Liver (tissue), 9 donors: ENCODE measurements around the gene MALRD1. TPM values are rescaled to one million over a fixed set of nuclear protein-coding genes. Genes with fewer than 3 reads are reported as not detected.

Experiments
- DNase-seq: peaks from one replicate; pipeline ENCODE4 v3.0.0-alpha.2; 2017; ENCODE audit warnings: low spot score
- H3K27ac ChIP-seq, 2 donors: one replicate each; pipeline ENCODE4 v1.7.0; 2013; ENCODE audit warnings: inconsistent platforms in 2 of 2, low read length in 2 of 2, control low read depth in 1 of 2, low read depth in 1 of 2, mild to moderate bottlenecking in 1 of 2
- H3K27me3 ChIP-seq, 4 donors: one replicate each; pipeline versions ENCODE4 v1.6.1 to v1.7.0; 2013; ENCODE audit warnings: low read length in 3 of 4, inconsistent platforms in 1 of 4, mild to moderate bottlenecking in 1 of 4, moderate library complexity in 1 of 4; ENCODE audit not compliant: control insufficient read depth in 4 of 4, insufficient read depth in 4 of 4
- H3K36me3 ChIP-seq, 4 donors: one replicate each; pipeline versions ENCODE4 v1.6.1 to v1.7.0; 2013; ENCODE audit warnings: low read length in 3 of 4, mild to moderate bottlenecking in 3 of 4, low read depth in 1 of 4, moderate library complexity in 1 of 4; ENCODE audit not compliant: control insufficient read depth in 4 of 4, insufficient read depth in 3 of 4
- H3K4me1 ChIP-seq, 4 donors: one replicate each; pipeline versions ENCODE4 v1.6.1 to v1.7.0; 2013; ENCODE audit warnings: low read length in 3 of 4, mild to moderate bottlenecking in 3 of 4, moderate library complexity in 1 of 4; ENCODE audit not compliant: control insufficient read depth in 4 of 4, insufficient read depth in 4 of 4
- H3K4me3 ChIP-seq, 3 donors: one replicate each; pipeline versions ENCODE4 v1.6.1 to v1.7.0; 2013; ENCODE audit warnings: low read length in 3 of 3, control low read depth in 1 of 3, low read depth in 1 of 3, mild to moderate bottlenecking in 1 of 3
- H3K9ac ChIP-seq, 2 donors: one replicate each; pipeline ENCODE4 v1.7.0; 2013; ENCODE audit warnings: low read length in 2 of 2, mild to moderate bottlenecking in 2 of 2, moderate library complexity in 2 of 2, control low read depth in 1 of 2, low read depth in 1 of 2
- H3K9me3 ChIP-seq, 4 donors: one replicate each; pipeline versions ENCODE4 v1.6.1 to v1.7.0; 2013; ENCODE audit warnings: low read length in 3 of 4; ENCODE audit not compliant: control insufficient read depth in 4 of 4
- GABPA ChIP-seq, 2 donors: IDR thresholded peaks in 1 of 2; conservative IDR thresholded peaks in 1 of 2; 2 replicates each; pipeline ENCODE4 v1.6.1; 2016; ENCODE audit warnings: antibody characterized with exemption in 2 of 2, mild to moderate bottlenecking in 1 of 2, moderate library complexity in 1 of 2
- HNF4G ChIP-seq: IDR thresholded peaks from 2 replicates; pipeline ENCODE4 v1.6.1; 2016; ENCODE audit warnings: antibody characterized with exemption
- NR2F2 ChIP-seq: IDR thresholded peaks from 2 replicates; pipeline ENCODE4 v1.6.1; 2016; ENCODE audit warnings: antibody characterized with exemption
- RAD21 ChIP-seq, 2 donors: IDR thresholded peaks; 2 replicates each; pipeline ENCODE4 v1.6.1; 2016; ENCODE audit warnings: antibody characterized with exemption in 2 of 2, mild to moderate bottlenecking in 2 of 2
- RXRA ChIP-seq, 2 donors: IDR thresholded peaks; 2 replicates each; pipeline ENCODE4 v1.6.1; 2017 to 2018; ENCODE audit warnings: antibody characterized with exemption in 2 of 2, mild to moderate bottlenecking in 1 of 2
- SP1 ChIP-seq: IDR thresholded peaks from 2 replicates; pipeline ENCODE4 v1.6.1; 2018; ENCODE audit warnings: antibody characterized with exemption, mild to moderate bottlenecking
- YY1 ChIP-seq: IDR thresholded peaks from 2 replicates; pipeline ENCODE4 v1.6.1; 2016; ENCODE audit warnings: antibody characterized with exemption, mild to moderate bottlenecking
- WGBS: extraction: QIAGEN DNeasy Blood & Tissue Kit; methylation state at CpG from one replicate; pipeline ENCODE4 v1.1.7; 2013; 5-methylcytosine and 5-hydroxymethylcytosine counted together
- polyA plus RNA-seq, 2 donors: library from polyadenylated mRNA; stranded (reverse) in 1 of 2; unstranded in 1 of 2; fragments of 200-250 nt in 1 of 2; fragments of >200 nt in 1 of 2; fragmentation: Nextera tagmentation in 1 of 2; extraction: Ambion mirVana in 1 of 2; gene quantifications; one replicate each; pipeline versions ENCODE4 v1.2.1 to v1.2.3, GENCODE V29; 2013 to 2015
- total RNA-seq, 2 donors: library from RNA; depleted of rRNA; stranded (reverse); fragments of >200 nt; gene quantifications; one replicate each; pipeline ENCODE4 v1.2.3, GENCODE V29; 2014
- TF ChIP-seq, protein P1 (sequence below): IDR thresholded peaks from 2 replicates; pipeline ENCODE4 v1.6.1; 2016; ENCODE audit warnings: antibody characterized with exemption
- TF ChIP-seq, protein P2 (sequence below): fragments of 150-350 bp; IDR thresholded peaks from 2 replicates; pipeline ENCODE4 v1.5.1; 2017; ENCODE audit warnings: improper control_type of control experiment, low read depth, low read length; ENCODE audit not compliant: missing input control
- TF ChIP-seq, protein P3 (sequence below): IDR thresholded peaks from 2 replicates; pipeline ENCODE4 v1.6.1; 2016; ENCODE audit warnings: antibody characterized with exemption
- TF ChIP-seq, protein P4 (sequence below): IDR thresholded peaks from 2 replicates; pipeline ENCODE4 v1.6.1; 2016; ENCODE audit warnings: antibody characterized with exemption, mild to moderate bottlenecking
- TF ChIP-seq, protein P5 (sequence below): IDR thresholded peaks from 2 replicates; pipeline ENCODE4 v1.6.1; 2016; ENCODE audit warnings: antibody characterized with exemption
- donor health status: healthy.
- donor health status: healthy.
- donor health status: healthy.
- donor health status: healthy.
- donor health status: healthy.

The MALRD1 gene
- total and polyA plus RNA-seq, 4 donors = 0.37 to 0.59 TPM; not detected in 2

DNA sequence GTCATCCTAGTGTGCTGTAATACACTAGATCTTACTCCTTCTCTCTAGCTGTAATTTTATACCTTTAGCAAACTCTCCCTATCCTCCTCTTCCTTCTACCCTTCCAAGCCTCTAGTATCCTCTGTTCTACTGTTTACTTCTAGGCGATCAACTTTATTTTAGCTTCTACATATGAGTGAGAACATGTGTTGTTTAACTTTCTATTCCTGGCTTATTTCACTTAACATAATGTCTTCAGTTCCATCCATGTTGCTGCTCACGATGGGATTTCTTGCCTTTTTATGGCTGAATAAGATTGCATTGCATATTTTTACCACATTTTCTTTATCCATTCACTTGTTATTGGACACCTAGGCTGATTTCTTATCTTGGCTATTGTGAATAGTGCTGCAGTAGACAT, 318.6 kb downstream of the MALRD1 start:
- H3K4me1 ChIP-seq = no peaks in the 10 kb centered on the region
- no peaks in the 10 kb centered on the region for H3K27me3 ChIP-seq
- TF ChIP-seq RXRA (IDR thresholded peaks at IDR 0.05) = no peak
- no peak for TF ChIP-seq GABPA (IDR thresholded peaks at IDR 0.05 in 1 of 2, conservative IDR thresholded peaks at IDR 0.05 in 1 of 2)
- TF ChIP-seq, protein P1, sequence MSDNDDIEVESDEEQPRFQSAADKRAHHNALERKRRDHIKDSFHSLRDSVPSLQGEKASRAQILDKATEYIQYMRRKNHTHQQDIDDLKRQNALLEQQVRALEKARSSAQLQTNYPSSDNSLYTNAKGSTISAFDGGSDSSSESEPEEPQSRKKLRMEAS = no peak
- TF ChIP-seq SP1 = no peak
- no peak for TF ChIP-seq HNF4G
- no peak for TF ChIP-seq RAD21 (IDR thresholded peaks at IDR 0.05)
- TF ChIP-seq, protein P2, sequence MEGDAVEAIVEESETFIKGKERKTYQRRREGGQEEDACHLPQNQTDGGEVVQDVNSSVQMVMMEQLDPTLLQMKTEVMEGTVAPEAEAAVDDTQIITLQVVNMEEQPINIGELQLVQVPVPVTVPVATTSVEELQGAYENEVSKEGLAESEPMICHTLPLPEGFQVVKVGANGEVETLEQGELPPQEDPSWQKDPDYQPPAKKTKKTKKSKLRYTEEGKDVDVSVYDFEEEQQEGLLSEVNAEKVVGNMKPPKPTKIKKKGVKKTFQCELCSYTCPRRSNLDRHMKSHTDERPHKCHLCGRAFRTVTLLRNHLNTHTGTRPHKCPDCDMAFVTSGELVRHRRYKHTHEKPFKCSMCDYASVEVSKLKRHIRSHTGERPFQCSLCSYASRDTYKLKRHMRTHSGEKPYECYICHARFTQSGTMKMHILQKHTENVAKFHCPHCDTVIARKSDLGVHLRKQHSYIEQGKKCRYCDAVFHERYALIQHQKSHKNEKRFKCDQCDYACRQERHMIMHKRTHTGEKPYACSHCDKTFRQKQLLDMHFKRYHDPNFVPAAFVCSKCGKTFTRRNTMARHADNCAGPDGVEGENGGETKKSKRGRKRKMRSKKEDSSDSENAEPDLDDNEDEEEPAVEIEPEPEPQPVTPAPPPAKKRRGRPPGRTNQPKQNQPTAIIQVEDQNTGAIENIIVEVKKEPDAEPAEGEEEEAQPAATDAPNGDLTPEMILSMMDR = no peak
- no peak for DNase-seq
- H3K4me3 ChIP-seq = no peak overlapping the region
- H3K36me3 ChIP-seq = no peaks in the 10 kb centered on the region
- H3K9me3 ChIP-seq = no peaks in the 10 kb centered on the region
- H3K9ac ChIP-seq = no peak overlapping the region
- WGBS = 88% methylated on average over 2 of the region's 2 CpGs
- H3K27ac ChIP-seq = no peak overlapping the region

DNA sequence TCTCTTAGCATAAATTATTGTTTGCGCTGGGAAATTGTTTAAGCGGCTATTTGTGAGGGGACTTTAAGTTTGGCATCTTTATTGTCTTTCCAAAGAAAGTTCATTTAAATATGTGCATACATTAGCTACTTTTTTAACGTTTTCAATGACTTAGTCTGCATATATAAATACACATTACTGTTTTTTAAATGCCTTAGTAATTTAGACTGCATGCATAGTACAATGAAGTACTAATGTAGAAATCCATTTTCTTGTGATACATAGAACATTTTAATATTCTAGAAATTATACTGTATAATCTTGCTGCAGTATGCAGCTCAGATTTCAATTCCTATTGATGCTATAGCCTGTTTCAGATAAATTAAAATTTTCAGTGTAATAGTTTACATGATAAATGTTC, 325.4 kb downstream of the MALRD1 start:
- no peak overlapping the region for H3K9ac ChIP-seq
- H3K27me3 ChIP-seq = no peaks in the 10 kb centered on the region
- no peaks in the 10 kb centered on the region for H3K4me1 ChIP-seq
- H3K4me3 ChIP-seq = no peak overlapping the region
- TF ChIP-seq NR2F2 = no peak
- TF ChIP-seq, protein P3, sequence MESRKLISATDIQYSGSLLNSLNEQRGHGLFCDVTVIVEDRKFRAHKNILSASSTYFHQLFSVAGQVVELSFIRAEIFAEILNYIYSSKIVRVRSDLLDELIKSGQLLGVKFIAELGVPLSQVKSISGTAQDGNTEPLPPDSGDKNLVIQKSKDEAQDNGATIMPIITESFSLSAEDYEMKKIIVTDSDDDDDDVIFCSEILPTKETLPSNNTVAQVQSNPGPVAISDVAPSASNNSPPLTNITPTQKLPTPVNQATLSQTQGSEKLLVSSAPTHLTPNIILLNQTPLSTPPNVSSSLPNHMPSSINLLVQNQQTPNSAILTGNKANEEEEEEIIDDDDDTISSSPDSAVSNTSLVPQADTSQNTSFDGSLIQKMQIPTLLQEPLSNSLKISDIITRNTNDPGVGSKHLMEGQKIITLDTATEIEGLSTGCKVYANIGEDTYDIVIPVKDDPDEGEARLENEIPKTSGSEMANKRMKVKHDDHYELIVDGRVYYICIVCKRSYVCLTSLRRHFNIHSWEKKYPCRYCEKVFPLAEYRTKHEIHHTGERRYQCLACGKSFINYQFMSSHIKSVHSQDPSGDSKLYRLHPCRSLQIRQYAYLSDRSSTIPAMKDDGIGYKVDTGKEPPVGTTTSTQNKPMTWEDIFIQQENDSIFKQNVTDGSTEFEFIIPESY = no peak
- no peak for TF ChIP-seq YY1
- no peak for TF ChIP-seq RXRA (IDR thresholded peaks at IDR 0.05)
- no peak for TF ChIP-seq SP1
- TF ChIP-seq, protein P4, sequence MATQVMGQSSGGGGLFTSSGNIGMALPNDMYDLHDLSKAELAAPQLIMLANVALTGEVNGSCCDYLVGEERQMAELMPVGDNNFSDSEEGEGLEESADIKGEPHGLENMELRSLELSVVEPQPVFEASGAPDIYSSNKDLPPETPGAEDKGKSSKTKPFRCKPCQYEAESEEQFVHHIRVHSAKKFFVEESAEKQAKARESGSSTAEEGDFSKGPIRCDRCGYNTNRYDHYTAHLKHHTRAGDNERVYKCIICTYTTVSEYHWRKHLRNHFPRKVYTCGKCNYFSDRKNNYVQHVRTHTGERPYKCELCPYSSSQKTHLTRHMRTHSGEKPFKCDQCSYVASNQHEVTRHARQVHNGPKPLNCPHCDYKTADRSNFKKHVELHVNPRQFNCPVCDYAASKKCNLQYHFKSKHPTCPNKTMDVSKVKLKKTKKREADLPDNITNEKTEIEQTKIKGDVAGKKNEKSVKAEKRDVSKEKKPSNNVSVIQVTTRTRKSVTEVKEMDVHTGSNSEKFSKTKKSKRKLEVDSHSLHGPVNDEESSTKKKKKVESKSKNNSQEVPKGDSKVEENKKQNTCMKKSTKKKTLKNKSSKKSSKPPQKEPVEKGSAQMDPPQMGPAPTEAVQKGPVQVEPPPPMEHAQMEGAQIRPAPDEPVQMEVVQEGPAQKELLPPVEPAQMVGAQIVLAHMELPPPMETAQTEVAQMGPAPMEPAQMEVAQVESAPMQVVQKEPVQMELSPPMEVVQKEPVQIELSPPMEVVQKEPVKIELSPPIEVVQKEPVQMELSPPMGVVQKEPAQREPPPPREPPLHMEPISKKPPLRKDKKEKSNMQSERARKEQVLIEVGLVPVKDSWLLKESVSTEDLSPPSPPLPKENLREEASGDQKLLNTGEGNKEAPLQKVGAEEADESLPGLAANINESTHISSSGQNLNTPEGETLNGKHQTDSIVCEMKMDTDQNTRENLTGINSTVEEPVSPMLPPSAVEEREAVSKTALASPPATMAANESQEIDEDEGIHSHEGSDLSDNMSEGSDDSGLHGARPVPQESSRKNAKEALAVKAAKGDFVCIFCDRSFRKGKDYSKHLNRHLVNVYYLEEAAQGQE = no peak
- TF ChIP-seq GABPA (IDR thresholded peaks at IDR 0.05 in 1 of 2, conservative IDR thresholded peaks at IDR 0.05 in 1 of 2) = no peak
- TF ChIP-seq, protein P5, sequence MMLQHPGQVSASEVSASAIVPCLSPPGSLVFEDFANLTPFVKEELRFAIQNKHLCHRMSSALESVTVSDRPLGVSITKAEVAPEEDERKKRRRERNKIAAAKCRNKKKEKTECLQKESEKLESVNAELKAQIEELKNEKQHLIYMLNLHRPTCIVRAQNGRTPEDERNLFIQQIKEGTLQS = no peak
- H3K27ac ChIP-seq = no peak overlapping the region
- no peaks in the 10 kb centered on the region for H3K36me3 ChIP-seq
- DNase-seq = no peak
- WGBS = 59% methylated on average over 3 of the region's 3 CpGs
- no peaks in the 10 kb centered on the region for H3K9me3 ChIP-seq
